ENCODE results near the gene UBE2K. TPM values are rescaled to one million over a fixed set of nuclear protein-coding genes. Genes with fewer than 3 reads are reported as not detected.

UBE2K gene
- total RNA-seq, 1 experiment from 2014 or later = 38.9 TPM

DNA sequence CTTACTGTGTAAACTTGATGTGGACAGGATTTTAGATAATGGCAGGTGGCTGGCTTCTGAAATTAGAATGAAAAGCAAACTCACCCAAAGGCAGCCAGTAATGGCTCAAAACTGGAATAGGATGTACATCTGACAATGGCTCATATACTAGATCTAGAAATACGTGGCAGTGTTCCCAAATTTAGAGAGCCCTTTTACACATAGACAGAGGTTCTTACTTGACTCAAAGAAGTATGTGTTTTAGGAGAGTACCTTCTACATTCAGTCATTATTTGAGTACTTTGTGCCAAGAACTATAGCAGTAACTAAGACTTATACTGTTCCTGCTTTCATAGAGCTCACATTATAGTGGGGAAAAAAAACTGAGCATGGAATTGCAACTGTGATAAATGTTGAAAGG lies 48.0 kb downstream of the UBE2K start:
- Histone ChIP-seq H3K9ac (ENCODE audit: low read length) (no peak overlapping the region), H3K27me3 (ENCODE audit: low read length) (no peaks in the 10 kb centered on the region), H3K36me3 (ENCODE audit: low read depth, low read length) (peaks cover 7% of the 10 kb centered on the region; the same call in 1 of the 2 replicates), H3K4me1 (ENCODE audit: insufficient read depth, low read length) (no peaks in the 10 kb centered on the region), H3K4me3 (ENCODE audit: low read length) (no peak overlapping the region), H3K27ac (ENCODE audit: low read length) (no peak overlapping the region), H3K4me2 (ENCODE audit: low read length) (no peak overlapping the region), H3K9me3 (ENCODE audit: low read length) (no peaks in the 10 kb centered on the region), H3K79me2 (ENCODE audit: low read length) (no peaks in the 10 kb centered on the region), H4K20me1 (ENCODE audit: low read length) (no peaks in the 10 kb centered on the region), H3K9me2 (replicated peaks; ENCODE audit: low read length) (no peaks in the 10 kb centered on the region), H3F3A (ENCODE audit: low read length, unreplicated experiment) (no peaks in the 10 kb centered on the region), H2AFZ (ENCODE audit: low read length) (no peak overlapping the region)
- DNase-seq (no peak), ATAC-seq (no peak)
- no TSS peak for BruUV-seq (replicated peaks)
- CTCF ChIA-PET = no interaction called here
- no peak for TF ChIP-seq EZH2 (IDR thresholded peaks at IDR 0.05; ENCODE audit: low read length, unreplicated experiment)
- TF ChIP-seq EZH2phosphoT487 (IDR thresholded peaks at IDR 0.05; ENCODE audit: borderline replicate concordance, low read length) = no peak
- TF ChIP-seq, protein P1, sequence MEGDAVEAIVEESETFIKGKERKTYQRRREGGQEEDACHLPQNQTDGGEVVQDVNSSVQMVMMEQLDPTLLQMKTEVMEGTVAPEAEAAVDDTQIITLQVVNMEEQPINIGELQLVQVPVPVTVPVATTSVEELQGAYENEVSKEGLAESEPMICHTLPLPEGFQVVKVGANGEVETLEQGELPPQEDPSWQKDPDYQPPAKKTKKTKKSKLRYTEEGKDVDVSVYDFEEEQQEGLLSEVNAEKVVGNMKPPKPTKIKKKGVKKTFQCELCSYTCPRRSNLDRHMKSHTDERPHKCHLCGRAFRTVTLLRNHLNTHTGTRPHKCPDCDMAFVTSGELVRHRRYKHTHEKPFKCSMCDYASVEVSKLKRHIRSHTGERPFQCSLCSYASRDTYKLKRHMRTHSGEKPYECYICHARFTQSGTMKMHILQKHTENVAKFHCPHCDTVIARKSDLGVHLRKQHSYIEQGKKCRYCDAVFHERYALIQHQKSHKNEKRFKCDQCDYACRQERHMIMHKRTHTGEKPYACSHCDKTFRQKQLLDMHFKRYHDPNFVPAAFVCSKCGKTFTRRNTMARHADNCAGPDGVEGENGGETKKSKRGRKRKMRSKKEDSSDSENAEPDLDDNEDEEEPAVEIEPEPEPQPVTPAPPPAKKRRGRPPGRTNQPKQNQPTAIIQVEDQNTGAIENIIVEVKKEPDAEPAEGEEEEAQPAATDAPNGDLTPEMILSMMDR (conservative IDR thresholded peaks at IDR 0.05; ENCODE audit: low read depth, low read length) = no peak
- POLR2A ChIA-PET (ENCODE audit: unreplicated experiment) = interaction anchor here (0.7 kb wide), 1 partner anchor 79 kb away, joined by 4 read pairs; no protein-coding TSS in a partner anchor
- intact Hi-C loops (cut with micrococcal nuclease) = no loop called here

DNA sequence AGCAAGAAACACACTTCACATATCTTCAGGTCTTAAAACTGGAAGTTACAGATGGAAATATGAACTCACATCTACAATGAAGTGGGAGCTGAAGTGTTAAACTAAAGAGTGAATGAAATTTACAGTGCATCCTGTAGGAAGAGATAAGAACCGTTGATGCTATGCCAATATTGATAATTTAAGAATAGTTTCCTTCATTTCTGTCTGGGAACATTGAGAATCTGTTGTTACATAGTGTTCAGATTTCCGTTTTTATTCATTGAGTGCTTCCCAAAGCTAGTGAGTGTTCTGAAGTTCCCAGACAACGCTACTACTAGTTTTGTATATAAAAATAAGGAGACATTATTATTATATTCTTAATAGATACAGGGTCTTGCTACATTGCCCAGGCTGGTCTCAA lies 52.3 kb downstream of the UBE2K start:
- H3K4me2 ChIP-seq (ENCODE audit: low read length) = no peak overlapping the region
- TF ChIP-seq EZH2 (IDR thresholded peaks at IDR 0.05; ENCODE audit: low read length, unreplicated experiment) (no peak), EZH2phosphoT487 (IDR thresholded peaks at IDR 0.05; ENCODE audit: borderline replicate concordance, low read length) (no peak)
- TF ChIP-seq, protein P1 (conservative IDR thresholded peaks at IDR 0.05; ENCODE audit: low read depth, low read length) = no peak
- no peak for ATAC-seq
- no peak overlapping the region for H3K27ac ChIP-seq (ENCODE audit: low read length)
- H3K27me3 ChIP-seq (ENCODE audit: low read length) = no peaks in the 10 kb centered on the region
- POLR2A ChIA-PET (ENCODE audit: unreplicated experiment) = no interaction called here
- H3K9me2 ChIP-seq (replicated peaks; ENCODE audit: low read length) = no peaks in the 10 kb centered on the region
- H3K9me3 ChIP-seq (ENCODE audit: low read length) = no peaks in the 10 kb centered on the region
- H3K9ac ChIP-seq (ENCODE audit: low read length) = no peak overlapping the region
- BruUV-seq (replicated peaks) = no TSS peak
- no peaks in the 10 kb centered on the region for H3K4me1 ChIP-seq (ENCODE audit: insufficient read depth, low read length)
- H3F3A ChIP-seq (ENCODE audit: low read length, unreplicated experiment) = no peaks in the 10 kb centered on the region
- H3K4me3 ChIP-seq (ENCODE audit: low read length) = no peak overlapping the region
- no peaks in the 10 kb centered on the region for H4K20me1 ChIP-seq (ENCODE audit: low read length)
- intact Hi-C loops (cut with micrococcal nuclease) = no loop called here
- peaks cover 7% of the 10 kb centered on the region; the same call in 1 of the 2 replicates for H3K36me3 ChIP-seq (ENCODE audit: low read depth, low read length)
- no peaks in the 10 kb centered on the region for H3K79me2 ChIP-seq (ENCODE audit: low read length)
- no peak overlapping the region for H2AFZ ChIP-seq (ENCODE audit: low read length)
- DNase-seq = no peak
- CTCF ChIA-PET = no interaction called here

DNA sequence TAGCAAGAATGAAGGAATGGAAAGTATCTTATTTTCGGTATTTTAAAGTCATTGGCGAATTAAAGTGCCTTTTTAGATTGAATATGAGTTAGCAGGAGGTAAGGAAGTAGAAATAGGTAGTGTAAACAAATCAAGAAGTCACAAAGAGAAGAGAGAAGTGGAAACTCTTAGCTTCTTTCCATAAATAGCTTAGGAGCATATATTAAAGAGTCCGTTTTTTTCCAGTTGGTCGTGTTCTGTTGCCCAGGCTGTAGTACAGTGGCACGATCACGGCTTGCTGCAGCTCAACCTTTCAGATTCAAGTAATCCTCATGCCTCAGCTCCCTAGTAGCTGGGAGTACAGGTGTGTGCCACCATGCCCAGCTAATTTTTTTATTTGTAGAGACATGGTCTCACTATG lies 56.4 kb downstream of the UBE2K start:
- H2AFZ ChIP-seq (ENCODE audit: low read length) = no peak overlapping the region
- DNase-seq (no peak), ATAC-seq (no peak)
- TF ChIP-seq EZH2phosphoT487 (IDR thresholded peaks at IDR 0.05; ENCODE audit: borderline replicate concordance, low read length) (no peak), EZH2 (IDR thresholded peaks at IDR 0.05; ENCODE audit: low read length, unreplicated experiment) (no peak)
- TF ChIP-seq, protein P1 (conservative IDR thresholded peaks at IDR 0.05; ENCODE audit: low read depth, low read length) = no peak
- H3K9me3 ChIP-seq (ENCODE audit: low read length) = no peaks in the 10 kb centered on the region
- H3K27me3 ChIP-seq (ENCODE audit: low read length) = no peaks in the 10 kb centered on the region
- no peak overlapping the region for H3K27ac ChIP-seq (ENCODE audit: low read length)
- H3K79me2 ChIP-seq (ENCODE audit: low read length) = no peaks in the 10 kb centered on the region
- no peaks in the 10 kb centered on the region for H4K20me1 ChIP-seq (ENCODE audit: low read length)
- no peak overlapping the region for H3K4me2 ChIP-seq (ENCODE audit: low read length)
- ChIA-PET POLR2A (ENCODE audit: unreplicated experiment) (no interaction called here), CTCF (no interaction called here)
- no TSS peak for BruUV-seq (replicated peaks)
- no peak overlapping the region for H3K9ac ChIP-seq (ENCODE audit: low read length)
- peaks cover 18% of the 10 kb centered on the region for H3K36me3 ChIP-seq (ENCODE audit: low read depth, low read length)
- intact Hi-C loops (cut with micrococcal nuclease) = no loop called here
- H3F3A ChIP-seq (ENCODE audit: low read length, unreplicated experiment) = no peaks in the 10 kb centered on the region
- H3K4me1 ChIP-seq (ENCODE audit: insufficient read depth, low read length) = no peaks in the 10 kb centered on the region
- no peaks in the 10 kb centered on the region for H3K9me2 ChIP-seq (replicated peaks; ENCODE audit: low read length)
- no peak overlapping the region for H3K4me3 ChIP-seq (ENCODE audit: low read length)

Data from PC-3 (cell line).